ENCODE data around the gene SREBF1. TPM values are rescaled to one million over a fixed set of nuclear protein-coding genes. Genes with fewer than 3 reads are reported as not detected.

SREBF1 gene
- total RNA-seq, 2 experiments from 2014 or later: 103 to 116 TPM

DNA sequence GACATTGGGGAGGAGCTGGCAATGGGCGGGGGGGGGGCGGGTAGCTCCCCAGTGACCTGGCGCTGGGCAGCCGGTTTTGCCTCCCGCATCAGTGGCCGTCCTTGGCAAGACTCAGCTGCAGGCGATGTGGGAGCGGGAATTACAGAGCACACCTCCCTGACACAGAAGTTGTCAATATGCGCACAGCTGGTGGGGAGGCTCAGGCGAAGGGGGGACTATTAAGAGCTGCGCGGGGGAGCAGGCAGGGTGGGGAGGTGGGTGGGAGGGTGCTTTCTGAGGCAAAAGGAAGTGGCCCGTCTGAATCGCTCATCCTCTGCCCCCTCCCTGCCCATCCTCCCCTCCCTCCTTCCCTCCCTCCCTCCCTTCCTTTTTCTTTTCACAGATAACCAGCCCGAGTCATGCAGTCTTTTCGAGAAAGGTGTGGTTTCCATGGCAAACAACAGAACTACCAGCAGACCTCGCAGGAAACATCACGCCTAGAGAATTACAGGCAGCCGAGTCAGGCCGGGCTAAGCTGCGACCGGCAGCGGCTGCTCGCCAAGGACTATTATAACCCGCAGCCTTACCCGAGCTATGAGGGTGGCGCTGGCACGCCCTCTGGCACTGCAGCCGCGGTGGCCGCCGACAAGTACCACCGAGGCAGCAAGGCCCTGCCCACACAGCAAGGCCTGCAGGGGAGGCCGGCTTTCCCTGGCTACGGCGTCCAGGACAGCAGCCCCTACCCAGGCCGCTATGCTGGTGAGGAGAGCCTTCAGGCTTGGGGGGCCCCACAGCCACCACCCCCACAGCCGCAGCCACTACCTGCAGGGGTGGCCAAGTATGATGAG, 44.0 kb downstream of the SREBF1 start:
- H3K4me1 Mint-ChIP-seq (ENCODE audit: low read depth): peaks cover 24% of the 10 kb centered on the region
- no peaks in the 10 kb centered on the region for H3K27me3 Mint-ChIP-seq
- no peaks in the 10 kb centered on the region for H3K9me3 Mint-ChIP-seq
- TF ChIP-seq, protein P1, sequence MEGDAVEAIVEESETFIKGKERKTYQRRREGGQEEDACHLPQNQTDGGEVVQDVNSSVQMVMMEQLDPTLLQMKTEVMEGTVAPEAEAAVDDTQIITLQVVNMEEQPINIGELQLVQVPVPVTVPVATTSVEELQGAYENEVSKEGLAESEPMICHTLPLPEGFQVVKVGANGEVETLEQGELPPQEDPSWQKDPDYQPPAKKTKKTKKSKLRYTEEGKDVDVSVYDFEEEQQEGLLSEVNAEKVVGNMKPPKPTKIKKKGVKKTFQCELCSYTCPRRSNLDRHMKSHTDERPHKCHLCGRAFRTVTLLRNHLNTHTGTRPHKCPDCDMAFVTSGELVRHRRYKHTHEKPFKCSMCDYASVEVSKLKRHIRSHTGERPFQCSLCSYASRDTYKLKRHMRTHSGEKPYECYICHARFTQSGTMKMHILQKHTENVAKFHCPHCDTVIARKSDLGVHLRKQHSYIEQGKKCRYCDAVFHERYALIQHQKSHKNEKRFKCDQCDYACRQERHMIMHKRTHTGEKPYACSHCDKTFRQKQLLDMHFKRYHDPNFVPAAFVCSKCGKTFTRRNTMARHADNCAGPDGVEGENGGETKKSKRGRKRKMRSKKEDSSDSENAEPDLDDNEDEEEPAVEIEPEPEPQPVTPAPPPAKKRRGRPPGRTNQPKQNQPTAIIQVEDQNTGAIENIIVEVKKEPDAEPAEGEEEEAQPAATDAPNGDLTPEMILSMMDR (IDR thresholded peaks at IDR 0.05): no peak
- DNase-seq (peak; percentile 79), ATAC-seq (peak; percentile 92)
- intact Hi-C loops (cut with micrococcal nuclease): no loop called here
- H3K4me3 Mint-ChIP-seq: no peak overlapping the region
- ChIA-PET POLR2A (interaction anchor here (0.7 to 2.6 kb wide), 5 partner anchors 9 to 111 kb away, joined by 3 to 8 read pairs (median 3); no protein-coding TSS in a partner anchor), CTCF (interaction anchor here (0.8 to 1.7 kb wide), 6 partner anchors 20 to 233 kb away, joined by 3 to 6 read pairs (median 3); no protein-coding TSS in a partner anchor)
- no peak overlapping the region for H3K27ac Mint-ChIP-seq
- H3K36me3 Mint-ChIP-seq (ENCODE audit: low read depth): peaks cover 9% of the 10 kb centered on the region

DNA sequence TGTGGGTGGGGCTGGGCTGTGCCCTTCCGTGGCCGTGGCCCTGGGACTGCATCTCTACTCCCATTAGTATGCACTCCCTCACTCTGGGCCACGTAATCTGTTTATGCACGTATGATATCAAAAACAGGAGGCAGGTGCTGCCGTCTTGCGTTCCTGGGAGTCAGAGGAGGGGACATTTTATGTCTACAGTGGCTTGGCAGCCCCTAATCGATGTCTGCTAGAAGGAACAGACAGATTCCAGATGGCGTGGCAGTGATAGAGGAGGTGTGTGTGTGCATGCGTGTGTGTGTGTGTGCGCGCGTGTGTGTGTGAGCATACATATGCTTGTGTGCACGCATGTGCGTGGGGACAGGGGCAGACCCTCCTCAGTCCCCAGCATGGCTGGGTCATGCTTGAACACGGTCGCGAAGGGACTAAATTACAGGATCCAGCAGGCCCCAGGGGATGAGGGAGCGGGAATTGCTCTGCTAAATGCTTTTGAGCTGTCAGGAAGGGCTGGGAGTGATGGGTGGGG, 44.7 kb downstream of the SREBF1 start:
- DNase-seq: no peak

DNA sequence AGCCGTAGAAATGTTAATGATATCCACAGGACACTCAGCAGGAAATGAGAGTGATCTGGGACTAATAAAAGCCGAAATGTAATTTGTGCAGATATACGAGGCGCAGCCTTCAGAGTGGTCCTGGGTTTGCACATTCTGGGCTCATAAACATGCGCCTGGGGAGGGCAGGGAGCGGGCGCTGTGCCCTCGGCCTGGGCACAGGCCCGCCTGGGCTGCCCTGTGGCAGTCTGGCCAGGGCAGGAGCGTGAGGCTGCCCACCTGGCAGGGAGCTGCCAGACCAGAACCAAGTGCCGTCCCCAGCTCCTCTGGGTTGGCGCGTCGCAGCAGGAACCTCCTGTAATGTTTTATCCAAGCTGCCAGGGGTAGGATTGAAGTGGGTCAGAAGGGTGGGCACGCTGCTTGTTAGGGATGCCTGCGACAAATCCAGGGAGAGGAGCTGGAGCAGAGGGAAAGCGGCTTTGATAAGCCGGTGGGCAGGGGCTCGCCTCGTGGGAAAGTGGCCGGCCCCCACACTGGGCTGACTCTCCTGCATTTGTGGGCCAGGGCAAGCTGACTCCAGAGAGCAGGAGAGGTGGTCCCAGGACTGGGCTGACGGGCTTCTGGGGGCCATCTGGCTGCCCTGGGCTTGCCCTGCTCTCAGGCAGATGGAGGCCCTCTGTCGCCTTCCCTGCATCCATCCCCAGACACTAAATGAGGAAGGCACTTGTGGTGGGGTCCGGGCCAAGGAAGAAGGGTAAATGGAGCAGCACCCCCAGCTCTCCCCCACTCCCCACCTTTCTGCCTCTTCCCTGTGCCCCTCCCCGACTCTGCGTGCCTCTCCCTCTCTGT, 45.9 kb downstream of the SREBF1 start:
- DNase-seq (no peak), ATAC-seq (no peak)
- intact Hi-C loops (cut with micrococcal nuclease): no loop called here
- Mint-ChIP-seq H3K27me3 (no peaks in the 10 kb centered on the region), H3K36me3 (ENCODE audit: low read depth) (peaks cover 9% of the 10 kb centered on the region), H3K27ac (no peak overlapping the region), H3K4me1 (ENCODE audit: low read depth) (peaks cover 24% of the 10 kb centered on the region), H3K4me3 (no peak overlapping the region), H3K9me3 (no peaks in the 10 kb centered on the region)
- ChIA-PET POLR2A (interaction anchor here (0.7 kb wide), 1 partner anchor 16 kb away, joined by 3 read pairs; no protein-coding TSS in a partner anchor), CTCF (interaction anchor here (1.4 kb wide), 1 partner anchor 12 kb away, joined by 3 read pairs; no protein-coding TSS in a partner anchor)
- TF ChIP-seq, protein P1 (IDR thresholded peaks at IDR 0.05): no peak

More for the DNA sequence above, 44.7 kb downstream of the SREBF1 start:
- TF ChIP-seq, protein P1 (IDR thresholded peaks at IDR 0.05): no peak
- H3K4me3 Mint-ChIP-seq: no peak overlapping the region
- no peaks in the 10 kb centered on the region for H3K27me3 Mint-ChIP-seq
- intact Hi-C loops (cut with micrococcal nuclease): no loop called here
- ChIA-PET CTCF (interaction anchor here (0.8 to 1.3 kb wide), 3 partner anchors 70 to 126 kb away, joined by 3 to 6 read pairs (median 3); no protein-coding TSS in a partner anchor), POLR2A (interaction anchor here (1.2 kb wide), 1 partner anchor 51 kb away, joined by 3 read pairs; no protein-coding TSS in a partner anchor)
- peak overlapping the region; percentile 34 for H3K27ac Mint-ChIP-seq
- H3K36me3 Mint-ChIP-seq (ENCODE audit: low read depth): peaks cover 9% of the 10 kb centered on the region
- ATAC-seq: no peak
- H3K9me3 Mint-ChIP-seq: no peaks in the 10 kb centered on the region
- peaks cover 24% of the 10 kb centered on the region for H3K4me1 Mint-ChIP-seq (ENCODE audit: low read depth)

DNA sequence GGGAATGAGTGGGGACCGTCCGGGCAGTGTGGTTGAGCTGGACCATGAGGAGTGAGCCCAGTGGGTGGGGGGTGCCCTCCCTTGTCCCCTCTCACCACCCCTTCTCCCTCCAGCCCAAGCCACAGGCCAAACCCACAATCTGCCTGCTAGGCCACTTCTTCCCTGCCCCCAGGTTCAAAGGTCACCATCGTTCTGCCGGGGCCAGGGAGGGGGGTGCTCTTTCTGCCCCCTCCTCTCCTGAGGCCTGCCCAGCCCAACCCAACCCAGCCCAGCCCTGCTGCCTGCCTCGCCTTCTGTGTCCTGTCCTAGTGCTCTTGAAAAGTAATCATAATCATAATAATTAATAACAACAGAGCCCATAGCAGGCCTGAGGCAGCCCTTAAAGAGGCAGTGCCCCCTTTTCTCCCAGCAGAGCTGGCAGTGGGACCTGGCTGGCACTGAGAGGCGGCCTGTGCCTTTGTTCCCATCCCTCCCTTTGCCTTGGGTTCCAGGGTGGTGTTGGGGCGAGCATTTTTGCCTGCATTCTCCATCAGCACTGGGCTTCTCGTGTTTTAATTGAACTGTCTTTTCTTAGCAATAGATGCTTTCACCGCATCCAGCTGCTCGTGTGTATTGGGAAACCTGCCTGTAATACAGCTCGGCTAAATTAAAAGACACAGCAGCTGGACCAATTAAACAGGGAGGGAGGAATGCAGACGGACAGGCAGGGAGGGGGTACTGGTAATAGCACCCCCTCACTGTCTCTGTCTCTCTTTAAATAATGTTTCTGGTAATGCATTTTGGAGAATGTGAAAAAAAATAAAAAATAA, 46.8 kb downstream of the SREBF1 start:
- no peak overlapping the region for H3K27ac Mint-ChIP-seq
- no peaks in the 10 kb centered on the region for H3K27me3 Mint-ChIP-seq
- TF ChIP-seq, protein P1 (IDR thresholded peaks at IDR 0.05): no peak
- DNase-seq (no peak), ATAC-seq (no peak)
- H3K9me3 Mint-ChIP-seq: no peaks in the 10 kb centered on the region
- no peak overlapping the region for H3K4me3 Mint-ChIP-seq
- intact Hi-C loops (cut with micrococcal nuclease): no loop called here
- peaks cover 29% of the 10 kb centered on the region for H3K4me1 Mint-ChIP-seq (ENCODE audit: low read depth)
- POLR2A ChIA-PET: no interaction called here
- CTCF ChIA-PET: interaction anchor here (1.4 kb wide), 1 partner anchor 13 kb away, joined by 3 read pairs; no protein-coding TSS in a partner anchor
- H3K36me3 Mint-ChIP-seq (ENCODE audit: low read depth): peaks cover 9% of the 10 kb centered on the region
